ENCODE measurements around the gene GCNA. TPM values are rescaled to one million over a fixed set of nuclear protein-coding genes. Genes with fewer than 3 reads are reported as not detected.
"Not testable (repeated sequence)": the region's sequence is repeated elsewhere in the genome, so short reads cannot be mapped to it uniquely, and the experiment has no call there.

The GCNA gene
- polyA plus RNA-seq, 1 donor: 2.9 TPM

DNA sequence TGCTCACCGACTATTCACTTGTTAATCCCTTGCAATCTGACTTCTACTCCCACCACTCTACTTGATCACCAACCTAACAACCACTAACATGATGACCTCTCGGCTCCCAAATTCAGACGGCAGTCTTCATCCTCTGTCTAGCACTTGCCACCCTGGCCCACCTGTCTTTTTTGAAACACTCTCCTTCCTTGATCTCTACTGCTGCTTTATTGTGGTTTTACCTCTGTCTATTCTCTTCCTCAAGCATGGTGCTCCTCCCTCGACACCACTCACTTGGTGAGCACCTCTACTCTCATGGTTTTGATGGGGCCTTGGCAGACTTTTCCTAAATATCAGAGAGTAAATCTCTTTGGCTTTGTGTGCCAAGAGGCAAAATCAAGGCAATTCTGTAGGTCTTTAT, 61.8 kb downstream of the GCNA start:
- no peak for DNase-seq

DNA sequence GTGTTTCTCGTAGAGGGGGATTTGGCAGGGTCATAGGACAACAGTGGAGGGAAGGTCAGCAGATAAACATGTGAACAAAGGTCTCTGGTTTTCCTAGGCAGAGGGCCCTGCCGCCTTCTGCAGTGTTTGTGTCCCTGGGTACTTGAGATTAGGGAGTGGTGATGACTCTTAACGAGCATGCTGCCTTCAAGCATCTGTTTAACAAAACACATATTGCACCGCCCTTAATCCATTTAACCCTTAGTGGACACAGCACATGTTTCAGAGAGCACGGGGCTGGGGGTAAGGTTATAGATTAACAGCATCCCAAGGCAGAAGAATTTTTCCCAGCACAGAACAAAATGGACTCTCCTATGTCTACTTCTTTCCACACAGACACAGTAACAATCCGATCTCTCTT, 66.2 kb downstream of the GCNA start:
- not testable (repeated sequence) for DNase-seq

DNA sequence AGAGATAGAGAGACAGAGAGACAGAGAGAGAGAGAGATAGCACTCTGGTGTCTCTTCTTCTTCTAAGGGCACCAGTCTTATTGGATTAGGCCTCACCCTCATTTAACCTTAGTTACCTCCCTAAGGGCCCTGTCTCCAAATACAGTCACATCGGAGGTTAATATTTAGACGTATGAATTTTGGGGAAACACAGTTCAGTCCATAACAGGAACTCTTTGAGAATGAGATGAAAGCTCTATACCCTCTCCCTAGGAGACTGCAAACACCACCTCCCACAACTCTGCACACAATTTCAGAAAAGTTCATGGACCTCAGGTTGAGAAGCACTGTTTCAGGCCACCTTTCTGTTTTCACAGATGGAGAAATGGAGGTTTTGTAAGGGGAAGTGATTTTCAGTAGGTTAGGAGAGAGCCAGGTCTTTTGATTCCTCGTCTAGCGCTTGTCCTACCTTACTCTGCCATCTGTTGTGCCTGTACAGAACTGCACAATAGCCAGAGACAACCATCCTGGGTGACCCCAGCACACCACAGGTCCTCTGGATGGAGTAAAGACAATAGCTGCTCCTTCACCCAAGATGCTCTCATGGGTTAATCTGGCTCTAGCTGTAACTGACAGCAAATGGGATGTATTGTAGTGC, 72.2 kb downstream of the GCNA start:
- no peak for DNase-seq

DNA sequence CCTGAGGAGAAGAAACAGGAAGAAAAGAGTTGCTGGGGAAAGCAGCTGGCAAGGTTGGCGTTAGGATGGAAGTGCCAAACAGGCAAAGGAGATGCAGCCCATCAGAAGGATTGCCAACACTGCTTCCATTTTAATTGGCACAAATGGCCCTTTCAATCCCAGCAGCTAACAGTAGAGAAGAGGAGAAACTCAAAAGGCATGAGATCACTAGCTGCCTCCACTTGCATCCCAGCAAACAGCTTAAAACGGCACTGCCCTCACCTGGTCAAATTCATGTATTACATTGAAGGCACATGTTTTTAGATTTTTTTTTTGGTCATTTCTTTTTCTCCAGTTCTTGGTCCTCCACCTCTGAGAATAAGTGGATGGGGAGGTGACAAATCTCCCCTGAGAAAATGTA, 74.2 kb downstream of the GCNA start:
- peak; percentile 44 for DNase-seq

DNA sequence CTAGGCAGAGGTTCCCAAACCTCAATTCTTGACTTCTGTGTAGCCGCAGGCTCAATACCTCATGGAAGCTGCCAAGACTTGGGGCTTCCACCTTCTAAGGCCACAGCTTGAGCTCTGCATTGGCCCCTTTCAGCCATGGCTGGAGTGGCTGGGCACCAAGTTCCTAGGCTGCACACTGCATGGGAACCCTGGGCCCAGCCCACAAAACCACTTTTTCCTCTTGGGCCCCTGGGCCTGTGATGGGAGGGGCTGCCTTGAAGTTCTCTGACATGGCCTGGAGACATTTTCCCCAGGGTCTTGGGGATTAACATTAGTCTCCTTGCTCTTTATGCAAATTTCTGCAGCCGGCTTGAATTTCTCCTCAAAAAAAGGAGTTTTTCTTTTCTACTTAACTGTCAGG, 75.1 kb downstream of the GCNA start:
- DNase-seq: no peak

DNA sequence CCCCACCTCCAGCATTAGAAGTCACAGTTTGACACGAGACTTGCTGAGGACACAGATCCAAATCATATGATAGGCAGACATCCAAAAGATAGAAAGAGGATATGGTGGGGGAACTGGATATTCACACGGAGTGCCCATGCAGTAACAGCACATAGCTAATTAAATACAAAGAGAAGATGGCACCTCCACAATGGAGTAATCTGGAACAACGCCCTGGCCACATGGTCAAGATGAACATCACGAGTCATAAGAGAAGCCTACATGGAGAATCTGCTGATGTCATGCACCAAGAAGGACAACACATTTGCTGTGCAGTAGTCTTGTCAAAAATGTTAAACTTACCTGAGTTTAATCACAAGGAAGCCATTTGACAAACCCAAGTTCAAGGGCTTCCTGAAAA, 79.0 kb downstream of the GCNA start:
- no peak for DNase-seq

DNA sequence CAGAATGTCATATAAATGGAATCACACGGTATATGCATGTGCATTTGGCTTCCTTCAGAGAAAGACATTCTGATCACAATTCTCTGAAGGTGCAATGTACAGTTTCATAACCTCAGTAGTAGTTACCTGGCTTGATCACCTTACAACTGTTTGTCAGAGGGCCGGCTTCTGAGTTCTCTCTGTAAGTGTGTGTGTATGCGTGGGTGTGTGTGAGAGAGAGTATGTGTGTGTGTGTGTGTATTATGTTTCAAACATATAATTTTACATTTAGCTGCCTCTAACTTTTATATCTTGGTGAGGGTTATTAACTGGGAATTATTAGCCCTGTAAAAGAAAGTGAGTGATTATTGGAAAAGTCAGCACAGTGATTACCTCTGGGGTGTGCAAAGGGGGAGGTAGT, 81.1 kb downstream of the GCNA start:
- no peak for DNase-seq

DNA sequence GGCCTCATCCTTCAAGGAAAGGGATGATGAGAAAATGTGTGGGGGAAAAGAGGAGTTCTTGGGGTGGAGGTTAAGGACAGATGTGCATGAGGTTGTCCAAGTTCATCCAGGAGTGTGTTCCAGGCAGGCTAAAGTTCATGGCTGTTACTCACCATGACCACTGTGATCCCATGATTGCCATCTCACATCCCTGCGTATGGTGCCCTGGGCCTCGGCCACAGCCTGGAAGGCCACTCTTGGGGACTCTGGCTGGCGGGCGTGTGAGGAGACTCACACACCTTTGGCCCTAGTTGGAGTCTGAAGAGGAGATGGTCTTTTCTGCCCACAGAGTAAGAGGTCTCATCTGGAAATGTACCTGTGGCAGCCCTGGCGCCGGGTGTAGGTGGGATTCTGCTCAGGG, 81.7 kb downstream of the GCNA start:
- no peak for DNase-seq

DNA sequence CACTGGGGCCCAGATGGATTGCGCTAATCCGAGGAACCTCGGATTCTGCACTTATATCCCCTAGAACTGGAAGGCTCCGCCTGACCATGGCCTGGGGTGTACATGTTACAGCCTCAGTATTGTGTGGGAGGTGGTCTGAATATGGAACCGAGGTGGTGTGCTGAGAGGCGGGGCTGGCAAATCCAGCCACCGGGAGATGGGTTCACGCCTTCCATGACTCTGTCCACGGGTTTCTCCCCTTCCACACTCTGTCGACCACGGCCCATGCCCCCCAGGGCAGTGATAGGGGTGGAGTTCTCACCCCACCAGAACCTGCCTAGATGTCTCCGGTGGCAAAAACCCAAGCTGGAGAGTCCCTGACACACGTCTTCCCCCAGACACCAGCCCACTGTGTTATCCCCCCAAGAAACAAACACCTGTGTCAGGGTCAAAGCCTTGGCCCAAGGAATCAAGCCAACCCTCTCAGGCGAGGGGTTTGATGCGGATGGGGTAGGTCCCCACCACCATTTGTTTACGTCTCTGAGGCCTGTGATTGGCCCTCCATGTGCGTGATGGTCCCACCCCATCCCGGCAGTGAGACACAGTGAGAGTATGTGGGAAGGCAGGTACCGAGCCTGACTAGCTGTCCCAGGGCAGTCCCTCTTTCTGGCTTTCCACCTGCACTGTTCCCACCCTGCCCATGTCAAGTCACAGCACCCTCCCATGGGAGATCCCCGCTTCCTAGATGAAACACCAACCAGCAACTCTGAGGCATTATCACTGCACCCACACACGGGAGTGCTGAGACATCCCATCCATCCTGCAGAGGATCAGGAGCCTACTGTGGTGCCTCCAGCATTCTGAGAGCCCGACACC, 82.6 kb downstream of the GCNA start:
- no peak for DNase-seq

DNA sequence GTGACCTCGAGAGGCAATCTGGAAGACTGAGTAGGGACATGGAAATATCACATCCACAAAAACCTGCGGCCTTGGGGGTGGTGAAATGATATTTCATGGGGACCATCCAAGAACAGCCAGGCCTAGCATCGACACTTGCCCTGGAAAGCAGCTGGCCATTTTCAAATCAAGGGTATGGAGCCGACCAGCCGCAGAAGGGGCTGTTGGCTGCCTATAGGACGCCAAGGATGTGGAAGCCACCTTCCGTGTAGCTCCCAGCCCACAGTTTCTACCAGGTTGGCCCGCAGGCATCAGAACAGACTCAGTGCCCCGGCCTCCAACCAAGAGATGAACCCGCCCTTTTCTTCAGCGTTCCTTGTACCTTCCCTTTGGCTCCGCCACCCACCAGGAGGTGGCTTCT, 83.7 kb downstream of the GCNA start:
- no peak for DNase-seq

DNA sequence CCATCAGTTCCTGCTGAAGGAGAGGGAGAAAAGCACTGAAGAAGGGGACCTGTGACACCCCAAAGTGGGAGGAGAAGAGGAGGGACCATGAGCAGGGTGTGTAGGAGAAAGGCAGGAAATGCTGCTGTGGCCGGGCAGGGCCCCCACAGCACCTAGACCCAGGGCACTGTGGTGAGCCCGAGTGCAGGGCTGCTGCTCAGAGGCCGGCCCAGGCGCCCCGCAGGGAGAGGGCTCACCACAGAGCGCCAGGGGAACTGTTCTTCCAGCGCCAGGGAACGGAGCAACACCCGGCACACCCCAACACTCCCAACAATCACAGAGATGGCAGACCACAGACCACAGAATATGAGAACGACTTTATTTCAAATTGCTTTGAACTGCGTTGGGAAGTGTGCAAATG, 84.4 kb downstream of the GCNA start:
- not testable (repeated sequence) for DNase-seq

Other genes starting within 250 kb of the GCNA start
- gene TAF1, start 212.1 kb upstream of the GCNA start, polyA plus RNA-seq (ENCODE audit: insufficient read length): 57.7 TPM
- 321 TPM for gene OGT, start 45.3 kb upstream of the GCNA start, polyA plus RNA-seq (ENCODE audit: insufficient read length)
- 0.17 TPM for gene CXCR3, start 40.1 kb downstream of the GCNA start, polyA plus RNA-seq (ENCODE audit: insufficient read length)
- gene CXorf49, start 139.8 kb downstream of the GCNA start, polyA plus RNA-seq (ENCODE audit: insufficient read length): not detected
- not detected for gene CXorf49B, start 184.9 kb downstream of the GCNA start, polyA plus RNA-seq (ENCODE audit: insufficient read length)